ENCODE measurements around the gene PCCA.

GRCh38 chr13:100526318-100527000 is 437.6 kb downstream of the PCCA start:
- no peak for TF ChIP-seq GATA2 (IDR thresholded peaks at IDR 0.05; ENCODE audit: low read depth, low read length)
- no peak for TF ChIP-seq GATA3 (IDR thresholded peaks at IDR 0.05; ENCODE audit: low read depth, low read length)

Data from SH-SY5Y (cell line).